ENCODE results near the gene SLC2A1. TPM values are rescaled to one million over a fixed set of nuclear protein-coding genes. Genes with fewer than 3 reads are reported as not detected.

SLC2A1 gene
- total and polyA plus RNA-seq, 9 of the 15 experiments (the other 6 are each of a cell fraction or from before 2014, with no cell fraction given): 12.6 to 153 (median 48.0) TPM

GRCh38 chr1:42982641-42983040 lies 24.0 kb upstream of the SLC2A1 start (continued):
- TF ChIP-seq E4F1 (CRISPR knock-in tag; IDR thresholded peaks at IDR 0.05; ENCODE audit: borderline replicate concordance) (no peak), KDM1A (IDR thresholded peaks at IDR 0.05) (peak; percentile 41 to 52; a peak in 2 of 4 replicates), CBFA2T3 (IDR thresholded peaks at IDR 0.05) (peak; percentile 79), ZSCAN29 (IDR thresholded peaks at IDR 0.05) (no peak), ZNF24 (IDR thresholded peaks at IDR 0.05) (no peak), ZNF644 (tag; IDR thresholded peaks at IDR 0.05; ENCODE audit: low read depth) (no peak), TEAD4 (IDR thresholded peaks at IDR 0.05; ENCODE audit: low read length) (peak; percentile 26; the same call in 1 of the 2 replicates), TEAD4 (CRISPR knock-in tag; IDR thresholded peaks at IDR 0.05; ENCODE audit: borderline replicate concordance) (no peak), STAT5A (IDR thresholded peaks at IDR 0.05; ENCODE audit: borderline replicate concordance, low read length) (0 out of 2 replicates have a peak, but pooled peaks have one; percentile 47), CBFA2T2 (conservative IDR thresholded peaks at IDR 0.05) (peak; percentile 66), ZEB2 (IDR thresholded peaks at IDR 0.05) (0 out of 2 replicates have a peak, but pooled peaks have one; percentile 21), TCF3 (CRISPR knock-in tag; IDR thresholded peaks at IDR 0.05) (peak; percentile 84), HMG20A (CRISPR knock-in tag; conservative IDR thresholded peaks at IDR 0.05) (no peak), TAL1 (IDR thresholded peaks at IDR 0.05) (peak; percentile 64; the same call in 1 of the 2 replicates), NCOR1 (IDR thresholded peaks at IDR 0.05) (peak; percentile 57)
- TF ChIP-seq, protein P1, sequence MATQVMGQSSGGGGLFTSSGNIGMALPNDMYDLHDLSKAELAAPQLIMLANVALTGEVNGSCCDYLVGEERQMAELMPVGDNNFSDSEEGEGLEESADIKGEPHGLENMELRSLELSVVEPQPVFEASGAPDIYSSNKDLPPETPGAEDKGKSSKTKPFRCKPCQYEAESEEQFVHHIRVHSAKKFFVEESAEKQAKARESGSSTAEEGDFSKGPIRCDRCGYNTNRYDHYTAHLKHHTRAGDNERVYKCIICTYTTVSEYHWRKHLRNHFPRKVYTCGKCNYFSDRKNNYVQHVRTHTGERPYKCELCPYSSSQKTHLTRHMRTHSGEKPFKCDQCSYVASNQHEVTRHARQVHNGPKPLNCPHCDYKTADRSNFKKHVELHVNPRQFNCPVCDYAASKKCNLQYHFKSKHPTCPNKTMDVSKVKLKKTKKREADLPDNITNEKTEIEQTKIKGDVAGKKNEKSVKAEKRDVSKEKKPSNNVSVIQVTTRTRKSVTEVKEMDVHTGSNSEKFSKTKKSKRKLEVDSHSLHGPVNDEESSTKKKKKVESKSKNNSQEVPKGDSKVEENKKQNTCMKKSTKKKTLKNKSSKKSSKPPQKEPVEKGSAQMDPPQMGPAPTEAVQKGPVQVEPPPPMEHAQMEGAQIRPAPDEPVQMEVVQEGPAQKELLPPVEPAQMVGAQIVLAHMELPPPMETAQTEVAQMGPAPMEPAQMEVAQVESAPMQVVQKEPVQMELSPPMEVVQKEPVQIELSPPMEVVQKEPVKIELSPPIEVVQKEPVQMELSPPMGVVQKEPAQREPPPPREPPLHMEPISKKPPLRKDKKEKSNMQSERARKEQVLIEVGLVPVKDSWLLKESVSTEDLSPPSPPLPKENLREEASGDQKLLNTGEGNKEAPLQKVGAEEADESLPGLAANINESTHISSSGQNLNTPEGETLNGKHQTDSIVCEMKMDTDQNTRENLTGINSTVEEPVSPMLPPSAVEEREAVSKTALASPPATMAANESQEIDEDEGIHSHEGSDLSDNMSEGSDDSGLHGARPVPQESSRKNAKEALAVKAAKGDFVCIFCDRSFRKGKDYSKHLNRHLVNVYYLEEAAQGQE (IDR thresholded peaks at IDR 0.05; ENCODE audit: borderline replicate concordance): no peak
- TF ChIP-seq, protein P1 (CRISPR knock-in tag; IDR thresholded peaks at IDR 0.05; ENCODE audit: low read depth): no peak
